ENCODE data around the gene SLC13A1.
"Not testable (repeated sequence)": the region's sequence is repeated elsewhere in the genome, so short reads cannot be mapped to it uniquely, and the experiment has no call there.

SLC13A1 gene

GRCh38 chr7:123125231-123125630 is 74.5 kb downstream of the SLC13A1 start:
- no peak for DNase-seq

GRCh38 chr7:123122916-123123315 is 76.9 kb downstream of the SLC13A1 start:
- no peak for DNase-seq

- no peak for DNase-seq
Observed at GRCh38 chr7:123120286-123120685, 79.5 kb downstream of the SLC13A1 start.

GRCh38 chr7:123115331-123115730 is 84.4 kb downstream of the SLC13A1 start:
- no peak for DNase-seq

- no peak for DNase-seq
Observed at GRCh38 chr7:123114288-123114687, 85.5 kb downstream of the SLC13A1 start.

GRCh38 chr7:123112833-123113232 is 86.9 kb downstream of the SLC13A1 start:
- no peak for DNase-seq

GRCh38 chr7:123099712-123100111 is 100.1 kb downstream of the SLC13A1 start:
- DNase-seq, result no peak

- DNase-seq, result no peak
Observed at GRCh38 chr7:123096976-123097375, 102.8 kb downstream of the SLC13A1 start.

GRCh38 chr7:123096434-123096833 is 103.3 kb downstream of the SLC13A1 start:
- DNase-seq, result no peak

- DNase-seq, result no peak
Observed at GRCh38 chr7:123090456-123090855, 109.3 kb downstream of the SLC13A1 start.

GRCh38 chr7:123086910-123087309 is 112.9 kb downstream of the SLC13A1 start:
- DNase-seq, result not testable (repeated sequence)

GRCh38 chr7:123084861-123085260 is 114.9 kb downstream of the SLC13A1 start:
- DNase-seq, result not testable (repeated sequence)

GRCh38 chr7:123079021-123079420 is 120.7 kb downstream of the SLC13A1 start:
- DNase-seq, result no peak

- no peak for DNase-seq
Observed at GRCh38 chr7:123075838-123076467, 123.8 kb downstream of the SLC13A1 start.

GRCh38 chr7:123070702-123071286 is 129.0 kb downstream of the SLC13A1 start:
- no peak for DNase-seq

GRCh38 chr7:123067814-123068213 is 132.0 kb downstream of the SLC13A1 start:
- DNase-seq, result no peak
